H1 (cell line): Measurements from ENCODE around the gene BAG2. TPM values are rescaled to one million over a fixed set of nuclear protein-coding genes. Genes with fewer than 3 reads are reported as not detected.

Experiments used
- CTCF ChIA-PET: fragments of 300-600 bp; sonication (Branson Sonifier 250); formaldehyde crosslinking; loops from one replicate; lab custom pipeline; 2021; ENCODE audit not compliant: partially characterized antibody; lab: Charles Lee
- POLR2A ChIA-PET: fragments of 300-600 bp; sonication (Branson Sonifier 250); formaldehyde crosslinking; loops from one replicate; lab custom pipeline; 2021; ENCODE audit warnings: inconsistent platforms; ENCODE audit not compliant: partially characterized antibody; lab: Charles Lee
- DNase-seq, 2 experiments: peaks; one replicate each; pipeline versions ENCODE4 v3.0.0 to v3.0.0-alpha.2; 2010 to 2022; ENCODE audit warnings: low spot score in 2 of 2, low read depth in 1 of 2, mixed read lengths in 1 of 2
- FAIRE-seq: peaks from 2 replicates; lab custom pipeline; 2011; peaks lifted over from hg19 to GRCh38; lab: Jason Lieb, UNC
- H2AFZ ChIP-seq: 2 replicates; pipeline ENCODE4 v1.8.1; 2012; ENCODE audit warnings: low read length, inconsistent platforms
- H2AK5ac ChIP-seq: 2 replicates; pipeline ENCODE4 v1.6.1; 2013; ENCODE audit warnings: low read depth, low read length
- H2BK120ac ChIP-seq: replicated peaks from 2 replicates; pipeline ENCODE3; 2013; ENCODE audit warnings: low read depth, low read length, inconsistent platforms
- H2BK12ac ChIP-seq: 2 replicates; pipeline ENCODE4 v1.6.1; 2013; ENCODE audit warnings: low read depth, low read length
- H2BK15ac ChIP-seq: 2 replicates; pipeline ENCODE4 v1.6.1; 2013; ENCODE audit warnings: low read length
- H2BK20ac ChIP-seq: 2 replicates; pipeline ENCODE4 v1.6.1; 2013; ENCODE audit warnings: low read length
- H2BK5ac ChIP-seq: 2 replicates; pipeline ENCODE4 v1.6.1; 2013; ENCODE audit warnings: low read depth, low read length
- H3K14ac ChIP-seq: 2 replicates; pipeline ENCODE4 v1.6.1; 2013; ENCODE audit warnings: inconsistent platforms; ENCODE audit not compliant: insufficient read length
- H3K18ac ChIP-seq: 2 replicates; pipeline ENCODE4 v1.6.1; 2013; ENCODE audit warnings: low read length; ENCODE audit errors: extremely low read depth
- H3K23ac ChIP-seq: 2 replicates; pipeline ENCODE4 v1.6.1; 2013; ENCODE audit warnings: inconsistent platforms; ENCODE audit not compliant: insufficient read length
- H3K23me2 ChIP-seq: 2 replicates; pipeline ENCODE4 v1.6.1; 2013; ENCODE audit warnings: low read depth, low read length
- H3K27ac ChIP-seq: 2 replicates; pipeline ENCODE4 v1.6.1; 2011; ENCODE audit warnings: low read depth, low read length, inconsistent platforms
- H3K27me3 ChIP-seq, 4 experiments: replicated peaks in 1 of 4; 1 replicate in 1 of 4; 2 replicates in 3 of 4; pipeline versions ENCODE4 v1.6.1 to v1.8.1; 2011 to 2013; ENCODE audit warnings: low read length in 3 of 4, mild to moderate bottlenecking in 3 of 4, inconsistent platforms in 2 of 4, mixed read lengths in 2 of 4, moderate library complexity in 1 of 4; ENCODE audit not compliant: control insufficient read depth in 3 of 4, insufficient read depth in 3 of 4; ENCODE audit errors: extremely low read depth in 1 of 4
- H3K36me3 ChIP-seq, 4 experiments: 2 replicates each; pipeline versions ENCODE4 v1.6.1 to v1.8.1; 2011 to 2013; ENCODE audit warnings: mild to moderate bottlenecking in 4 of 4, low read length in 3 of 4, moderate library complexity in 2 of 4, control low read depth in 1 of 4, inconsistent platforms in 1 of 4; ENCODE audit not compliant: insufficient read depth in 4 of 4, control insufficient read depth in 2 of 4
- H3K4ac ChIP-seq: replicated peaks from 2 replicates; pipeline ENCODE3; 2013; ENCODE audit warnings: low read length, low read depth, mixed read lengths, inconsistent platforms; ENCODE audit not compliant: insufficient read length
- H3K4me1 ChIP-seq, 4 experiments: replicated peaks in 1 of 4; 1 replicate in 1 of 4; 2 replicates in 3 of 4; pipeline versions ENCODE4 v1.6.1 to v1.8.1; 2011 to 2013; ENCODE audit warnings: low read length in 3 of 4, inconsistent platforms in 2 of 4, mixed read lengths in 1 of 4; ENCODE audit not compliant: insufficient read depth in 4 of 4, control insufficient read depth in 3 of 4
- H3K4me2 ChIP-seq, 2 experiments: 2 replicates each; pipeline versions ENCODE4 v1.6.1 to v1.8.1; 2011 to 2013; ENCODE audit warnings: low read depth in 2 of 2, low read length in 2 of 2, control low read depth in 1 of 2, inconsistent platforms in 1 of 2, mild to moderate bottlenecking in 1 of 2; ENCODE audit not compliant: insufficient read depth in 1 of 2
- H3K4me3 ChIP-seq, 4 experiments: fragments of 200-600, 300-600 bp in 1 of 4; sonication (generic), shearing (Covaris generic), sonication (Bioruptor Twin) in 1 of 4; 2 replicates each; pipeline versions ENCODE4 v1.5.1 to v1.8.1; 2011 to 2016; ENCODE audit warnings: low read length in 4 of 4, low read depth in 3 of 4, control low read depth in 2 of 4, inconsistent platforms in 2 of 4, mild to moderate bottlenecking in 2 of 4, mixed read lengths in 1 of 4, moderate library complexity in 1 of 4; ENCODE audit not compliant: insufficient read depth in 2 of 4; ENCODE audit errors: extremely low read depth in 1 of 4
- H3K56ac ChIP-seq: replicated peaks from 2 replicates; pipeline ENCODE3; 2013; ENCODE audit warnings: low read depth, mild to moderate bottlenecking, mixed read lengths, low read length, inconsistent platforms; ENCODE audit not compliant: insufficient read length
- H3K79me1 ChIP-seq: 2 replicates; pipeline ENCODE4 v1.6.1; 2013; ENCODE audit warnings: low read depth, low read length, control low read depth
- H3K79me2 ChIP-seq, 2 experiments: 2 replicates each; pipeline versions ENCODE4 v1.6.1 to v1.8.1; 2012 to 2013; ENCODE audit warnings: low read length in 2 of 2, mild to moderate bottlenecking in 2 of 2, inconsistent platforms in 1 of 2; ENCODE audit not compliant: insufficient read depth in 2 of 2, control insufficient read depth in 1 of 2
- H3K9ac ChIP-seq, 4 experiments: replicated peaks in 1 of 4; 1 replicate in 1 of 4; 2 replicates in 3 of 4; pipeline versions ENCODE4 v1.6.1 to v1.8.1; 2011 to 2013; ENCODE audit warnings: low read depth in 3 of 4, low read length in 3 of 4, control low read depth in 2 of 4, mild to moderate bottlenecking in 2 of 4, moderate library complexity in 2 of 4, inconsistent platforms in 1 of 4; ENCODE audit errors: extremely low read depth in 1 of 4
- H3K9me3 ChIP-seq, 2 experiments: 2 replicates each; pipeline versions ENCODE4 v1.6.1 to v1.8.1; 2012 to 2013; ENCODE audit warnings: mild to moderate bottlenecking in 2 of 2, moderate library complexity in 2 of 2, control low read depth in 1 of 2, inconsistent platforms in 1 of 2, low read depth in 1 of 2, low read length in 1 of 2, mixed read lengths in 1 of 2; ENCODE audit not compliant: insufficient read depth in 2 of 2
- H4K20me1 ChIP-seq, 2 experiments: replicated peaks in 1 of 2; 2 replicates each; pipeline versions ENCODE3 to v1.8.1; 2011 to 2013; ENCODE audit warnings: inconsistent platforms in 2 of 2, low read length in 2 of 2, mild to moderate bottlenecking in 1 of 2; ENCODE audit not compliant: insufficient read depth in 2 of 2, control insufficient read depth in 1 of 2
- H4K5ac ChIP-seq: 2 replicates; pipeline ENCODE4 v1.6.1; 2013; ENCODE audit warnings: low read length, low read depth, mixed read lengths, inconsistent platforms; ENCODE audit not compliant: insufficient read length
- H4K8ac ChIP-seq: 2 replicates; pipeline ENCODE4 v1.8.0; 2013; ENCODE audit warnings: mild to moderate bottlenecking, moderate library complexity, low read length, inconsistent platforms; ENCODE audit not compliant: insufficient read depth; ENCODE audit errors: extremely low read depth
- H4K91ac ChIP-seq: replicated peaks from 2 replicates; pipeline ENCODE3; 2013; ENCODE audit warnings: low read length, mixed read lengths, inconsistent platforms; ENCODE audit not compliant: insufficient read length
- BACH1 ChIP-seq: IDR thresholded peaks from 2 replicates; pipeline ENCODE4 v1.6.1; 2012; ENCODE audit warnings: low read length, improper control_type of control experiment
- EGR1 ChIP-seq: IDR thresholded peaks from 2 replicates; pipeline ENCODE4 v1.6.1; 2011; ENCODE audit warnings: low read depth, low read length, borderline replicate concordance
- SIX5 ChIP-seq: IDR thresholded peaks from 2 replicates; pipeline ENCODE4 v1.6.1; 2011; ENCODE audit warnings: mild to moderate bottlenecking, low read depth, low read length
- TAF1 ChIP-seq: IDR thresholded peaks from 2 replicates; pipeline ENCODE4 v1.6.1; 2011; ENCODE audit warnings: mild to moderate bottlenecking, low read depth, low read length
- TBP ChIP-seq: IDR thresholded peaks from 2 replicates; pipeline ENCODE4 v1.6.1; 2011; ENCODE audit warnings: low read depth, low read length, improper control_type of control experiment
- WGBS, 2 experiments: shearing (Covaris generic) in 1 of 2; methylation state at CpG; one replicate each; pipeline versions ENCODE4 v1.1.6 to v1.1.7; 2013 to 2015; ENCODE audit warnings: low lambda C conversion rate in 2 of 2, mixed read lengths in 2 of 2, inconsistent platforms in 1 of 2, low coverage in 1 of 2, missing lambda C conversion rate in 1 of 2; ENCODE audit not compliant: insufficient replicate concordance in 2 of 2, insufficient coverage in 1 of 2, insufficient read length in 1 of 2; ENCODE audit errors: extremely low coverage in 1 of 2, missing lambda C conversion rate in 1 of 2; 5-methylcytosine and 5-hydroxymethylcytosine counted together
- polyA plus RNA-seq, 7 experiments: library from polyadenylated mRNA; depleted of rRNA in 3 of 7; stranded (reverse) in 5 of 7; unstranded in 2 of 7; fragments of >200 nt in 5 of 7; fragments of 200-250 nt in 2 of 7; gene quantifications; 1 replicate in 5 of 7; 2 replicates in 1 of 7; 4 replicates in 1 of 7; pipeline versions ENCODE4 v1.2.1 to v1.2.3, GENCODE V29; 2011 to 2013; ENCODE audit warnings: missing spikeins in 2 of 7, mixed read lengths in 2 of 7
- total RNA-seq: library from RNA; stranded (reverse); fragmentation: NEBNext Ultra II Directional; extraction: Animal tissue kit (Norgen Biotek cat#: 25700); gene quantifications from 2 replicates; pipeline ENCODE4 v1.2.1, GENCODE V29; 2021

The BAG2 gene
- total and polyA plus RNA-seq, 2 of the 8 experiments (the other 6 are each of a cell fraction or from before 2014, with no cell fraction given) = 4.4 to 7.4 TPM

DNA sequence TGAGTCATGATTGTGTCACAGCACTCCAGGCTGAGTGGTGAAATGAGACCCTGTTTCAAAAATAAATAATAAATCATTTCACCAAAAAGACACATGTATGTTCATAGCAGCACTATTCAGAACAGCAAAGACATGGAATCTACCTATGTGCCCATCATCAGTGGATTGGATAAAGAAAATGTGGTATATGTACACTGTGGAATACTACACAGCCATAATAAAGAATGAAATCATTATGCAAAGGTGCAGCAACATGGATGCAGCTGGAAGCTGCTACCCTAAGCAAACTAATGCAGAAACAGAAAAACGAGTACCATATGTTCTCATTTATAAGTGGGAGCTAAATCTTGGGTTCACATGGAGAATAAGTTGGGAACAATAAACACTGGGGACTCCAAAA, 49.0 kb upstream of the BAG2 start:
- no peak overlapping the region for H3K4ac ChIP-seq
- H2BK12ac ChIP-seq = no peak overlapping the region
- FAIRE-seq (no peak), DNase-seq (no peak)
- no peak overlapping the region for H4K8ac ChIP-seq
- H3K79me1 ChIP-seq = no peaks in the 10 kb centered on the region
- WGBS, 2 experiments = 85% methylated on average over 1 of the region's 1 CpG; no CpG with 5 or more reads in 1 of the 2 experiments
- no peaks in the 10 kb centered on the region for H3K27me3 ChIP-seq
- peaks cover 0 to 2% (median 0%) of the 10 kb centered on the region in 4 experiments; a peak in 2 of 8 replicates for H3K36me3 ChIP-seq
- H2BK20ac ChIP-seq = no peak overlapping the region
- H2BK5ac ChIP-seq = no peak overlapping the region; the same call in 1 of the 2 replicates
- H2AK5ac ChIP-seq = no peak overlapping the region
- no peak overlapping the region for H3K14ac ChIP-seq
- H3K27ac ChIP-seq = no peak overlapping the region
- no peak overlapping the region for H3K56ac ChIP-seq
- H3K4me1 ChIP-seq = no peaks in the 10 kb centered on the region
- H3K23me2 ChIP-seq = no peaks in the 10 kb centered on the region
- TF ChIP-seq SIX5 (no peak), TBP (no peak), BACH1 (no peak), EGR1 (no peak), TAF1 (no peak)
- H3K18ac ChIP-seq = no peak overlapping the region
- no peak overlapping the region for H2BK15ac ChIP-seq
- H4K20me1 ChIP-seq = peaks cover 0 to 5% of the 10 kb centered on the region in 2 experiments
- H2BK120ac ChIP-seq = no peak overlapping the region
- H3K4me3 ChIP-seq = no peak overlapping the region
- H4K91ac ChIP-seq = no peak overlapping the region
- ChIA-PET POLR2A (no interaction called here), CTCF (interaction anchor here (0.6 kb wide), 1 partner anchor 162 kb away, joined by 3 read pairs; no protein-coding TSS in a partner anchor)
- H3K9me3 ChIP-seq = no peaks in the 10 kb centered on the region
- H4K5ac ChIP-seq = no peak overlapping the region
- H2AFZ ChIP-seq = no peak overlapping the region
- no peak overlapping the region for H3K4me2 ChIP-seq
- no peak overlapping the region for H3K23ac ChIP-seq
- H3K79me2 ChIP-seq = peaks cover 0 to 7% of the 10 kb centered on the region in 2 experiments; a peak in 1 of 4 replicates
- no peak overlapping the region for H3K9ac ChIP-seq
